Measurements from ENCODE around the gene EXOC6. TPM values are rescaled to one million over a fixed set of nuclear protein-coding genes. Genes with fewer than 3 reads are reported as not detected.

Gene EXOC6
- total RNA-seq, 1 experiment from 2014 or later, result 17.0 TPM

GRCh38 chr10:92873029-92873428 is 24.7 kb downstream of the EXOC6 start:
- no peak overlapping the region for H3K4me3 ChIP-seq (ENCODE audit: low read depth in 2 of 2, low read length in 2 of 2)
- in situ Hi-C loops (cut with HindIII; ENCODE audit: low pct_unique_long_range_greater_than_20kb, low sequenced_read_pairs), result no loop called here
- no TSS peak for BruUV-seq (replicated peaks)
- H3K4me1 ChIP-seq (ENCODE audit: control insufficient read depth, insufficient read depth, low read length), result peaks cover 11% of the 10 kb centered on the region
- H3K27ac ChIP-seq (ENCODE audit: low read length), result no peak overlapping the region
- no peaks in the 10 kb centered on the region for H3K9me3 ChIP-seq (ENCODE audit: control insufficient read depth, insufficient read depth, low read depth, low read length)
- TF ChIP-seq TCF7L2 (IDR thresholded peaks at IDR 0.05; ENCODE audit: low read depth, low read length) (no peak), CTCF (IDR thresholded peaks at IDR 0.05) (no peak), REST (IDR thresholded peaks at IDR 0.05; ENCODE audit: insufficient read depth in 1 of 2, low read depth in 2 of 2, low read length in 1 of 2) (no peak), POLR2AphosphoS5 (IDR thresholded peaks at IDR 0.05; ENCODE audit: low read depth, low read length) (no peak), SIN3A (IDR thresholded peaks at IDR 0.05; ENCODE audit: borderline replicate concordance, insufficient read depth, low read depth, low read length) (no peak)
- H3K27me3 ChIP-seq (ENCODE audit: control insufficient read depth, insufficient read depth, low read length), result no peaks in the 10 kb centered on the region
- intact Hi-C loops (cut with micrococcal nuclease; ENCODE audit: unreplicated experiment), result no loop called here
- ChIA-PET POLR2A (no interaction called here), CTCF (no interaction called here)
- H3K36me3 ChIP-seq (ENCODE audit: control insufficient read depth, insufficient read depth, low read length), result no peaks in the 10 kb centered on the region
- ATAC-seq (no peak), DNase-seq (ENCODE audit: low read depth, low spot score) (no peak)

GRCh38 chr10:92876509-92877036 is 28.3 kb downstream of the EXOC6 start:
- no peaks in the 10 kb centered on the region for H3K27me3 ChIP-seq (ENCODE audit: control insufficient read depth, insufficient read depth, low read length)
- intact Hi-C loops (cut with micrococcal nuclease; ENCODE audit: unreplicated experiment), result no loop called here
- peaks cover 11% of the 10 kb centered on the region for H3K4me1 ChIP-seq (ENCODE audit: control insufficient read depth, insufficient read depth, low read length)
- CTCF ChIA-PET, result interaction anchor here (0.6 kb wide), 1 partner anchor 244 kb away, joined by 4 read pairs; no protein-coding TSS in a partner anchor
- peak; percentile 59; the same call in 1 of the 2 replicates for ATAC-seq
- BruUV-seq (replicated peaks), result no TSS peak
- DNase-seq (ENCODE audit: low read depth, low spot score), result no peak
- in situ Hi-C loops (cut with HindIII; ENCODE audit: low pct_unique_long_range_greater_than_20kb, low sequenced_read_pairs), result no loop called here
- H3K4me3 ChIP-seq (ENCODE audit: low read depth in 2 of 2, low read length in 2 of 2), result no peak overlapping the region
- no peak for TF ChIP-seq SIN3A (IDR thresholded peaks at IDR 0.05; ENCODE audit: borderline replicate concordance, insufficient read depth, low read depth, low read length)
- TF ChIP-seq CTCF (IDR thresholded peaks at IDR 0.05), result no peak
- no peak for TF ChIP-seq POLR2AphosphoS5 (IDR thresholded peaks at IDR 0.05; ENCODE audit: low read depth, low read length)
- no peak for TF ChIP-seq TCF7L2 (IDR thresholded peaks at IDR 0.05; ENCODE audit: low read depth, low read length)
- no peak for TF ChIP-seq REST (IDR thresholded peaks at IDR 0.05; ENCODE audit: insufficient read depth in 1 of 2, low read depth in 2 of 2, low read length in 1 of 2)
- no peak overlapping the region for H3K27ac ChIP-seq (ENCODE audit: low read length)
- no peaks in the 10 kb centered on the region for H3K9me3 ChIP-seq (ENCODE audit: control insufficient read depth, insufficient read depth, low read depth, low read length)
- POLR2A ChIA-PET, result no interaction called here
- H3K36me3 ChIP-seq (ENCODE audit: control insufficient read depth, insufficient read depth, low read length), result no peaks in the 10 kb centered on the region
